Subcutaneous abdominal adipose tissue (tissue), 5 donors: Measurements from ENCODE around the gene KDM3B.

Experiments
- H3K27ac ChIP-seq: one replicate; pipeline ENCODE4 v1.7.0; 2013; ENCODE audit warnings: low read depth, mild to moderate bottlenecking, inconsistent platforms, low read length, moderate library complexity
- H3K27me3 ChIP-seq, 5 donors: one replicate each; pipeline ENCODE4 v1.7.0; 2013; ENCODE audit warnings: low read length in 5 of 5, inconsistent platforms in 1 of 5; ENCODE audit not compliant: control insufficient read depth in 5 of 5, insufficient read depth in 4 of 5
- H3K36me3 ChIP-seq, 5 donors: one replicate each; pipeline ENCODE4 v1.7.0; 2013; ENCODE audit warnings: low read length in 5 of 5; ENCODE audit not compliant: control insufficient read depth in 5 of 5, insufficient read depth in 5 of 5
- H3K4me1 ChIP-seq, 5 donors: one replicate each; pipeline ENCODE4 v1.7.0; 2013; ENCODE audit warnings: low read length in 5 of 5, mild to moderate bottlenecking in 3 of 5, moderate library complexity in 1 of 5; ENCODE audit not compliant: control insufficient read depth in 5 of 5, insufficient read depth in 5 of 5
- H3K4me3 ChIP-seq, 5 donors: one replicate each; pipeline ENCODE4 v1.7.0; 2013; ENCODE audit warnings: low read length in 5 of 5, low read depth in 1 of 5
- H3K9ac ChIP-seq, 5 donors: one replicate each; pipeline ENCODE4 v1.7.0; 2013; ENCODE audit warnings: low read length in 5 of 5, mild to moderate bottlenecking in 4 of 5, moderate library complexity in 3 of 5
- H3K9me3 ChIP-seq, 5 donors: one replicate each; pipeline ENCODE4 v1.7.0; 2013; ENCODE audit warnings: low read length in 5 of 5; ENCODE audit not compliant: control insufficient read depth in 5 of 5
- donor health status: healthy.
- donor health status: healthy.
- donor health status: healthy.
- donor health status: healthy.
- donor health status: healthy.

KDM3B gene

GRCh38 chr5:138360941-138361452, 8.5 kb downstream of the KDM3B start:
- Histone ChIP-seq H3K36me3 (no peaks in the 10 kb centered on the region), H3K4me1 (peaks cover 0 to 5% (median 4%) of the 10 kb centered on the region in 5 donors)

DNA sequence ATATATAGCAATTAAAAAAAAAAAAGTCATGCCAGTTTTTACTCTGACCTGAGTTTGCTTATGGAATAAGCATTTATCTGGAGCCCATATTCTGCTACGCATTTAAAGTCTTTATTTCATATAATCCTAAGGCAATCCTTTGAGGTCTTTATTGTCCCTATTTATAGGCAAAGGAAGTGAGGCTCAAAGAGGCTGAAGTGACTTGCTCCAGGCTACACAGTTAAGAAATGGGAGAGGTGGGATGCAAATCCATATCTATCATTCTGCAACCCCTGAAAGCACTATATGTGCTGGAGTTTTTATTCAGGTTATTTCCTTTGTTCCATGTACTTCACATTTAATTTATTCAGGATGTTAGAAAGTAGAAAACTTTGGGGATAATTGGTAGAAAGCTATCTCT, 12.1 kb downstream of the KDM3B start:
- Histone ChIP-seq H3K27ac (no peak overlapping the region), H3K9me3 (no peaks in the 10 kb centered on the region), H3K9ac (no peak overlapping the region), H3K4me3 (no peak overlapping the region), H3K36me3 (no peaks in the 10 kb centered on the region), H3K4me1 (peaks cover 0 to 16% (median 4%) of the 10 kb centered on the region in 5 donors), H3K27me3 (no peaks in the 10 kb centered on the region)

More at GRCh38 chr5:138360941-138361452, 8.5 kb downstream of the KDM3B start:
- Histone ChIP-seq H3K9ac (no peak overlapping the region), H3K4me3 (no peak overlapping the region), H3K27ac (no peak overlapping the region), H3K27me3 (no peaks in the 10 kb centered on the region), H3K9me3 (no peaks in the 10 kb centered on the region)

DNA sequence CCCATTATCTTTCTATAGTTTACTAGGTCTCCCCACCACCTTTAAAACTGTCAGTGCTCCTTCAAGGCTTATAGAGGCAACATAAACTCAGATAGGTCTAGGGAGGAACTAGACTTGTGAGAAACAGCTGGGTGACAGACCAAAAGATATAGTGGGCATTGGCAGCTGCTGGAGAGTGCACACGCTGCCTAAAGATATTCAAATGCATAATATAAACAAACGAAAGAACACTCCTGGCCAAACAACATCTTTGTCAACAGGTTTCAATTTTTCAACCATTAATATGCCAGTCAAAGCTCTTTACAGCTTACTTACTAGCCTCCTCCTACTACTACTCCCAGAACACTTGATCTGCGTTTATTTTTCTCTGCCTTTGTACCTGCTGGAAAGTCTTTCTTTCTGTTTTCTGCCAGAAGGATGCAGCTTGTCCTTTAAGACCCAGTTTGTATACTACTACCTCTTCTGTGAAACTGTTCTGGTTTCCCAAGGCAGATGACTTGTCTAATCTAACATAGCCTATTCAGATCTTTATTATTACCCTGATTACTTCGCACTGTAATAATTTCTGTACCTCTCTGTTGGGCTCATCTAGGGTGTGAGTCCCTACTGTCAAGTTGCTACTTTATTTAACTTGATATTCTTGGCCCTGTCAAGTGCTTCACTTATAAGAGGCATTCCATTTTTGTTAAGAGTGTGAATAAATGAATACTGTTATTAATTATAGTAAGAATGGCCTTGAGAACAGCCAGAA, 14.3 kb downstream of the KDM3B start:
- H3K4me3 ChIP-seq = no peak overlapping the region
- no peaks in the 10 kb centered on the region for H3K9me3 ChIP-seq
- no peak overlapping the region for H3K9ac ChIP-seq
- peaks cover 0 to 26% (median 22%) of the 10 kb centered on the region in 5 donors for H3K4me1 ChIP-seq
- H3K27ac ChIP-seq = no peak overlapping the region
- H3K36me3 ChIP-seq = no peaks in the 10 kb centered on the region
- no peaks in the 10 kb centered on the region for H3K27me3 ChIP-seq

- peak overlapping the region; percentile 28 for H3K27ac ChIP-seq
- H3K4me3 ChIP-seq = no peak overlapping the region
- H3K27me3 ChIP-seq = no peaks in the 10 kb centered on the region
- peaks cover 0 to 16% (median 4%) of the 10 kb centered on the region in 5 donors for H3K36me3 ChIP-seq
- no peaks in the 10 kb centered on the region for H3K9me3 ChIP-seq
- H3K9ac ChIP-seq = peak overlapping the region in 1 of 5 donors; percentile 15
- peaks cover 0 to 39% (median 34%) of the 10 kb centered on the region in 5 donors for H3K4me1 ChIP-seq
Observed at GRCh38 chr5:138369261-138369660, 16.8 kb downstream of the KDM3B start.

GRCh38 chr5:138369706-138370105, 17.2 kb downstream of the KDM3B start:
- peak overlapping the region; percentile 28 for H3K27ac ChIP-seq
- peak overlapping the region in 1 of 5 donors; percentile 15 for H3K9ac ChIP-seq
- no peaks in the 10 kb centered on the region for H3K27me3 ChIP-seq
- peaks cover 0 to 18% (median 6%) of the 10 kb centered on the region in 5 donors for H3K36me3 ChIP-seq
- peaks cover 0 to 39% (median 34%) of the 10 kb centered on the region in 5 donors for H3K4me1 ChIP-seq
- no peak overlapping the region for H3K4me3 ChIP-seq
- H3K9me3 ChIP-seq = no peaks in the 10 kb centered on the region

GRCh38 chr5:138370537-138370936, 18.1 kb downstream of the KDM3B start:
- Histone ChIP-seq H3K4me1 (peaks cover 0 to 39% (median 34%) of the 10 kb centered on the region in 5 donors), H3K27ac (no peak overlapping the region), H3K9ac (no peak overlapping the region), H3K4me3 (no peak overlapping the region), H3K9me3 (no peaks in the 10 kb centered on the region), H3K27me3 (no peaks in the 10 kb centered on the region), H3K36me3 (peaks cover 3 to 18% (median 9%) of the 10 kb centered on the region in 5 donors)

DNA sequence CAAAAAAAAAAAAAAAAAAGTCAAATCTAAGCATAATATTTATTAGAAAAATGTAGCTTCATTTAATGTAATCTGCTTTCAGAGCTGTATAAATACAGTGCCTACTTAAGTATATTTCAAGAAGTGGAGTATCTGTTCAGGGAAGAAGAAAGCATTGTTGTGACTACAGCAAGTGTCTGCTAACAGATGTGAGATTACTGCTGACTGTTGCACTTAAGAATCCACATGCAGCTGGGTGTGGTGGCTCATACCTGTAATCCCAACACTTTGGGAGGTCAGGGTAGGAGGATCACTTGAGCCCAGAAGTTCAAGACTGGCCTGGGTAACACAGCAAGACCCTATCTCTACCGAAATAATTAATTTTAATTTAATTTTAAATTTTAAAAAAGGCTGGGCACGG, 19.0 kb downstream of the KDM3B start:
- no peaks in the 10 kb centered on the region for H3K27me3 ChIP-seq
- H3K36me3 ChIP-seq = peaks cover 3 to 25% (median 16%) of the 10 kb centered on the region in 5 donors
- no peak overlapping the region for H3K27ac ChIP-seq
- H3K4me3 ChIP-seq = no peak overlapping the region
- H3K9me3 ChIP-seq = no peaks in the 10 kb centered on the region
- H3K9ac ChIP-seq = no peak overlapping the region
- peaks cover 0 to 39% (median 33%) of the 10 kb centered on the region in 5 donors for H3K4me1 ChIP-seq

DNA sequence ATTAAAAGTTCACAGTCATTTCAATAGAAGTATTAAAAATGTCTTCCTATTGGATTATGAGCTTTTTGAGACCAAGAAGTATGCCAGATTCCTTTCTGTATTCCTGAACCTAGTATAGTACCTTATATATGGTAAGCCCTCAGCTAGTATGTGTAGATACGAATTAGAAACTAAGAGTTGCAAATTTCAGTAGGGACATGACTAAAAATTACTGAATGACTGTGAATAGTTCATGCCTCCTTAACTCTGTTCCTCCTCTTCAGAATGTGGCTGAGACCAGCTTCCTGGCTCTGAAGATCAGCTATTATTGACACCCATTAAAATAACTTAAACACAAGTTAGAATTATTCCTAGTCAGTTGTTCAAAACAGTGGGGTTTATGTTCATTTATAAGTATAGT, 19.7 kb downstream of the KDM3B start:
- Histone ChIP-seq H3K4me3 (no peak overlapping the region), H3K9me3 (no peaks in the 10 kb centered on the region), H3K4me1 (peaks cover 0 to 39% (median 31%) of the 10 kb centered on the region in 5 donors), H3K9ac (no peak overlapping the region), H3K27ac (no peak overlapping the region), H3K27me3 (no peaks in the 10 kb centered on the region), H3K36me3 (peaks cover 8 to 32% (median 21%) of the 10 kb centered on the region in 5 donors)

GRCh38 chr5:138372653-138373052, 20.2 kb downstream of the KDM3B start:
- Histone ChIP-seq H3K9me3 (no peaks in the 10 kb centered on the region), H3K4me1 (peaks cover 0 to 39% (median 31%) of the 10 kb centered on the region in 5 donors), H3K27ac (no peak overlapping the region), H3K9ac (no peak overlapping the region), H3K27me3 (no peaks in the 10 kb centered on the region), H3K36me3 (peaks cover 11 to 37% (median 25%) of the 10 kb centered on the region in 5 donors), H3K4me3 (peak overlapping the region in 1 of 5 donors; percentile 15)

DNA sequence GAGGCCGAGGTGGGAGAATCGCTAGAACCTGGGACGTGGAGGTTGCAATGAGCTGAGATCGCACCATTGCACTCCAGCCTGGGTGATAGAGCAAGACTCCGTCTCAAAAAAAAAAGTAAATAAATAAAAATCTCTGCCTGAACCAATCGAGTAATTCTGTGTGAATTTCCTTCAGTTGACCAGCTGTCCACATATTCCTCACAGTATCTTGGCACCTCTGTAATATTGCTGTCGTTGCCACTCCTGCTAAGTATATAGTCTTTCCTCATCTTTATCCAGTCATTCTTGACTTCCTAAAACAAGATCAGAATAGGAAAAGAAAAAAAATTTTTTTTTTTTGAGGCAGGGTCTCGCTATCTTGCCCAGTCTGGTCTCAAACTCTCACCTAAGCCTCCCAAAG, 29.9 kb downstream of the KDM3B start:
- Histone ChIP-seq H3K27me3 (no peaks in the 10 kb centered on the region), H3K9ac (no peak overlapping the region), H3K27ac (no peak overlapping the region), H3K4me3 (no peak overlapping the region), H3K4me1 (peaks cover 0 to 3% (median 0%) of the 10 kb centered on the region in 5 donors), H3K36me3 (peaks cover 45 to 73% (median 64%) of the 10 kb centered on the region in 5 donors), H3K9me3 (no peaks in the 10 kb centered on the region)
